ENCODE results near the gene OLFM1. TPM values are rescaled to one million over a fixed set of nuclear protein-coding genes. Genes with fewer than 3 reads are reported as not detected.

The OLFM1 gene
- total RNA-seq, 4 donors from 2014 or later = 5.3 to 15.0 (median 8.6) TPM

DNA sequence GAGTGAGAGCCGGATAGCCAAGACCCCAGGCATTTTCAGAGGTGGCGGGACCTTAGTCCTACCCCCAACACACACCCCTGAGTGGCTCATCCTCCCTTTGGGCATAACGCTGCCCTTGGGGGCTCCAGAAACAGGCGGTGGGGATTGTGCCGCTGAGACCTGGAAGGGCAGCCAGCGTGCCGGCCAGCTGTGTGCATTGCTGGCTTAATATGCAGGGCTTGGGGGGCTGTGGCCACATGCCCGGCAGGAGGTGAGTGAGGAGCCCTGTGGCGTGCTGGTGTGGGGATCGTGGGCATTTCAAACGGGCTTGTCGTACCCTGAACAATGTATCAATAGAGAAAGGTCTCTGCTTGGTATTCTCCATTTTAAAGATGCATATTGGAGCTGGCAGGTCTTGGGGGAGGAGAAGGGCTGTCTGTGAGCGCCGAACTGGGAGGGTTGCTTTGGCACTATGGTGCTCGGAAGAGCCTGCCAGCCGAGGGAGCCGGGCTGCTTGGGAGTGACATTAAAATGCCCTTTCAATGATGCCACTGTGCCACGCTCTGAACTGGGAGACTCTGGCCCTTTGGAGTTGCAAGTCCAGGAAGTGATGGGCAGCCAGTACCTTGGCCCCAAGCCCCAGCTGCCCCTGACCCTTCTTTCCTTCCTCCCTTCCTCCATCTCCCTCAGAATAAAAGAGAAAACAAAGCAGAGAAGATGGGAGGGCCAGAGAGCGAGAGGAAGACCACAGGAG, 11.2 kb upstream of the OLFM1 start:
- no peak overlapping the region for H3K4me3 ChIP-seq (ENCODE audit: low read depth, poor library complexity, severe bottlenecking)
- 14 to 15% methylated on average over 19 of the region's 19 CpGs for WGBS, 2 donors
- peak in 1 of 2 donors; percentile 63 for DNase-seq (ENCODE audit: low spot score in 2 of 2)
- intact Hi-C loops (cut with DNase I; ENCODE audit: low total_unique reads) = loop anchor here (5.0 kb wide), 1 partner anchor 676 kb away; no protein-coding TSS in a partner anchor
- TF ChIP-seq, protein P1, sequence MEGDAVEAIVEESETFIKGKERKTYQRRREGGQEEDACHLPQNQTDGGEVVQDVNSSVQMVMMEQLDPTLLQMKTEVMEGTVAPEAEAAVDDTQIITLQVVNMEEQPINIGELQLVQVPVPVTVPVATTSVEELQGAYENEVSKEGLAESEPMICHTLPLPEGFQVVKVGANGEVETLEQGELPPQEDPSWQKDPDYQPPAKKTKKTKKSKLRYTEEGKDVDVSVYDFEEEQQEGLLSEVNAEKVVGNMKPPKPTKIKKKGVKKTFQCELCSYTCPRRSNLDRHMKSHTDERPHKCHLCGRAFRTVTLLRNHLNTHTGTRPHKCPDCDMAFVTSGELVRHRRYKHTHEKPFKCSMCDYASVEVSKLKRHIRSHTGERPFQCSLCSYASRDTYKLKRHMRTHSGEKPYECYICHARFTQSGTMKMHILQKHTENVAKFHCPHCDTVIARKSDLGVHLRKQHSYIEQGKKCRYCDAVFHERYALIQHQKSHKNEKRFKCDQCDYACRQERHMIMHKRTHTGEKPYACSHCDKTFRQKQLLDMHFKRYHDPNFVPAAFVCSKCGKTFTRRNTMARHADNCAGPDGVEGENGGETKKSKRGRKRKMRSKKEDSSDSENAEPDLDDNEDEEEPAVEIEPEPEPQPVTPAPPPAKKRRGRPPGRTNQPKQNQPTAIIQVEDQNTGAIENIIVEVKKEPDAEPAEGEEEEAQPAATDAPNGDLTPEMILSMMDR (IDR thresholded peaks at IDR 0.05) = no peak
- TF ChIP-seq POLR2A (IDR thresholded peaks at IDR 0.05) = no peak

DNA sequence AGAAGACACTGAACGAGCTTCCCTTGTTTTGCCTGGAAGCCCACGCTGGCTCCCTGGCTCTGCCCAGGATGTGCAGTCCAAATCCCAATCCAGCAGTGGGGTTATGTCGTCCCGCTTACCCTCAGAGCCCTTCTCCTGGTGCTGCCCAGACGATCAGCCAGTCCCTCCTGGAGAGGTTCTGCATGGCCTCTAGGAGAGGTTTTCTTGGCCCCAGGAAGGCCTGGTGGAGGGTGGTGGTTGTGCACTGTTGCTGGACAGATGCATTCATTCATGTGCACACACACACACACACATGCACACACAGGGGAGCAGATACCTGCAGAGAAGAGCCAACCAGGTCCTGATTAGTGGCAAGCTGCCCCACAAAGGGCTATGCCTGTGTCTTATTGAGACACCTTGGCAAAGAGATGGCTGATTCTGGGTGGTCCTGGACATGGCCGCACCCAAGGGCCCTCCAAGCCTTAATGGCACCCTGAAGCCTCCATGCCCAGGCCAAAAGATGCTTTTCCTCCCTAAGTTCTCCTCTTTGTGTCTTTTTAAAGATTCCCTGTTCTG, 10.5 kb upstream of the OLFM1 start:
- 78 to 79% methylated on average over 5 to 6 of the region's 6 CpGs for WGBS, 2 donors
- peak in 1 of 2 donors; percentile 70 for DNase-seq (ENCODE audit: low spot score in 2 of 2)
- intact Hi-C loops (cut with DNase I; ENCODE audit: low total_unique reads) = loop anchor here (5.0 kb wide), 1 partner anchor 675 kb away; no protein-coding TSS in a partner anchor
- no peak for TF ChIP-seq POLR2A (IDR thresholded peaks at IDR 0.05)
- TF ChIP-seq, protein P1 (IDR thresholded peaks at IDR 0.05) = no peak
- no peak overlapping the region for H3K4me3 ChIP-seq (ENCODE audit: low read depth, poor library complexity, severe bottlenecking)

DNA sequence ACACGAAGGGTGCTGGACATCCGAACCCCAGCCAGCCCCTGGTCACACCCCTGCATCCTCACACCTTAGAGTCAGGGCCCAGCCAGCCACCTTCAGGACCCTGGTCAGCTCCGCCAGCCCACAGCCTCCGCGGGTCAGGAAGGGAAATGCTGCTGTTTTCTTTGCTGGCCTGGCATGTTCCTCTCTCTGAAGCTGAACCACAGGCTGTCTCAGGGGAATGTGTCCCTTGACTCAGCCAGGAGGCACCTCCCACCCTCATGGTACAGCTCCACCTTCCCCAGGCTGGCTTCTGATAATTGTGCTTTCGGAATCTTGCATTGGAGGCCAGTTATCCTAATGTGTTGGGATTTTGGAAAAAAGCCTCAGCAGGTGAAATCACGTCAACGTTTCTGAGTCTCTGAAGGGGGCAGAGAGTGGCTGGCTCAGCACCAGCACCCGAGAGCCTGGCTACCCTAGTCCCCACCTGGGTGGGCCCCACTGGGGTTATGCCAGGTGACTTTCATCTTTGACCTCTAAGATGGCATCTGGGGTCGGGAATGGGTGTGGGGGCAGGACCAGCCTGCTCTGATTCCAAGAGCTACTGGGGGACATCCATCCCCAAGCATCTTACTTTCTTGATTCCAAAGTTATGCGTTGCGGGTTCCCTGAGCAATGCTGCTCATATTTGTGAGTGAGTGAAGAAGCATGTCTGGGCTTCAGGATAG, 9.8 kb upstream of the OLFM1 start:
- peak in 1 of 2 donors; percentile 82 for DNase-seq (ENCODE audit: low spot score in 2 of 2)
- intact Hi-C loops (cut with DNase I; ENCODE audit: low total_unique reads) = loop anchor here (5.0 kb wide), 1 partner anchor 675 kb away; no protein-coding TSS in a partner anchor
- WGBS, 2 donors = 57 to 68% methylated on average over 12 of the region's 12 CpGs
- TF ChIP-seq, protein P1 (IDR thresholded peaks at IDR 0.05) = no peak
- TF ChIP-seq POLR2A (IDR thresholded peaks at IDR 0.05) = no peak
- H3K4me3 ChIP-seq (ENCODE audit: low read depth, poor library complexity, severe bottlenecking) = no peak overlapping the region

DNA sequence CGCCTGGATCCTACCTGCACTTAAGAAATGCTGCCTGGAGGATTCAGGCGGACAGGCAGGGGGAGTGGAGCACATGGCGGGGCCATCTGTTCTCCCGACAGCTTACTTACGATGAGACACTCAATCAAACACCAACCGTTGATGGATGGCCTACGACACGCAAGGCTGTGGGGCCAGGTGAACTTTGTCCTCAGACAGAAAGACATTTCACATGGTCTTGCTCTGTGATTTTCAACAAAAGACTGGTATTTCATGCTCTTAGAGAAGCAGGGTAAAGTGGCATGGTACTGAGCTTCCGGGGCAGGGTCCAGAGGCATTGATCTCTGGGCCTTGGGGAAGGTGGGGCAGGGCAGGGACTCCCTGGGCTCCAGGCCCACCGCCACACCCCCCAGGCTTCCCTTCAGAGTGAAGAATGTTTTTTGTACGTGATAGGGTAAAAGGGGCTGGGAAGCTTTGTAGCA, 9.1 kb upstream of the OLFM1 start:
- peak in 1 of 2 donors; percentile 62 for DNase-seq (ENCODE audit: low spot score in 2 of 2)
- 90 to 91% methylated on average over 11 of the region's 11 CpGs for WGBS, 2 donors

DNA sequence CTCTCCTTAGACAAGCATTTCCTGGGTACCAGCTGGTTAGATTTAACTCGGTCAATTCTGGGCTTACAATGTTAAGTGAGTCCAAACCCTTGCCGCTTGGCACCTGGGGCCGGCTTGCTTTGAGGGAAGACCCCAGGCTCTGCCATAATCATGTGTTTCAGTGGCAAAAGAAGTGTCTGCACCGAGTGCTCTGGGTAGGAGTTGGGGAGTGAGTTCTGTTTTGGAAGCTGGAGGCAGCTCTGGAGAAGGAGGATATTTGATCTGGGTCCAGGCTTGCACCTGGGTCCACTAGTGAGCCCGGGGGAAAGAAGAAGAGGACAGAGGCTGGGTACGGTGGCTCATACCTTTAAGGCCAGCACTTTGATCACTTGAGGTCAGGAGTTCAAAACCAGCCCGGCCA, 8.4 kb upstream of the OLFM1 start:
- intact Hi-C loops (cut with DNase I; ENCODE audit: low total_unique reads) = loop anchor here (5.0 kb wide), 1 partner anchor 673 kb away; no protein-coding TSS in a partner anchor
- DNase-seq (ENCODE audit: low spot score in 2 of 2) = peak in 1 of 2 donors; percentile 45
- no peak overlapping the region for H3K4me3 ChIP-seq (ENCODE audit: low read depth, poor library complexity, severe bottlenecking)
- WGBS, 2 donors = 91 to 93% methylated on average over 7 of the region's 7 CpGs
- no peak for TF ChIP-seq POLR2A (IDR thresholded peaks at IDR 0.05)
- TF ChIP-seq, protein P1 (IDR thresholded peaks at IDR 0.05) = no peak

More for the DNA sequence above, 9.1 kb upstream of the OLFM1 start:
- H3K4me3 ChIP-seq (ENCODE audit: low read depth, poor library complexity, severe bottlenecking) = no peak overlapping the region
- TF ChIP-seq POLR2A (IDR thresholded peaks at IDR 0.05) = no peak
- TF ChIP-seq, protein P1 (IDR thresholded peaks at IDR 0.05) = no peak
- intact Hi-C loops (cut with DNase I; ENCODE audit: low total_unique reads) = loop anchor here (5.0 kb wide), 1 partner anchor 674 kb away; no protein-coding TSS in a partner anchor

Data from lower leg skin (tissue), 4 donors.